GM18508 (cell line): ENCODE results near the gene TRMT10B.

ENCODE experiments used
- ATAC-seq: cut with Tn5 transposase; IDR thresholded peaks from one replicate; pipeline ENCODE4 v1.9.1; 2021; ENCODE audit warnings: moderate number of reproducible peaks; ENCODE audit not compliant: insufficient read depth, unreplicated experiment

Gene TRMT10B, protein sequence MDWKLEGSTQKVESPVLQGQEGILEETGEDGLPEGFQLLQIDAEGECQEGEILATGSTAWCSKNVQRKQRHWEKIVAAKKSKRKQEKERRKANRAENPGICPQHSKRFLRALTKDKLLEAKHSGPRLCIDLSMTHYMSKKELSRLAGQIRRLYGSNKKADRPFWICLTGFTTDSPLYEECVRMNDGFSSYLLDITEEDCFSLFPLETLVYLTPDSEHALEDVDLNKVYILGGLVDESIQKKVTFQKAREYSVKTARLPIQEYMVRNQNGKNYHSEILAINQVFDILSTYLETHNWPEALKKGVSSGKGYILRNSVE

DNA sequence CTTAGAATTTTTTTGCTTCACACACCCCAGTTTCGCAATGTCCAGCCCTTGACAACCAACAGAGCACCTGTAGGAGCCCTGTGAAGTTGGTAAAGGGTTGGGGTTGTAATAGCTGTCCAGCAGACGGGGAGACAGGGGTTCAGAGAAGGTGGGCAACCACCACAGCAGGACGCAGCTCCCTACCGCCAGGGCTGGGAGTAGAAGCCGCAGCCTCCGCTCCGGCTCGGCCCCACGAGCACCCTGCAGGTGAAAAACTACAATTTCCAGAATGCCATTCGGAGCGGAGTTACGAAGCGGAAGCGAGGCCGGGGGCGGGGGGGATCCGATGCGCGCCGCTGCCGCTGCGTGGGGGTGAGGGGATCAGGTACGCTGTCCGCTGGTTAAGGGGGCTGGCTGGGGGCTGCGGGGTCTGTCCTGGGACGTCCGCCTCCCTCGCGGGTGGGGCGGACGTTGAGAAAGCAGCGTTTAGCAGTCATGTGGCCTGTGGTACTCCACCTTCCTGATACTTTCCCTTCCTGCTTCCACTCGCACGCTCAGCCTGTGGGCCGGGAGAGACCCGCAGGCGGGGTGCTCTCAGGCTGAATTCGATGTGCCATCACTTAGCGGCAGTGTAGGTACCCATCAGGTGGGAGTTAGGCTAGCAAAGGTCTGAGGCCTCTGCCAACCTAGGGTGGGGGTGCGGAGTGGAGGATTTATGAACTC lies at the start of gene TRMT10B:
TSS of gene TRMT10B (plus strand) at position 317 of the 702 bp plus-strand sequence. CDS start 8,127 bp downstream, outside the sequence.
- ATAC-seq, result no peak

- no peak for ATAC-seq
These were observed 47.8 kb upstream of the TRMT10B start for GRCh38 chr9:37705787-37706186.

- no peak for ATAC-seq
These were observed 47.3 kb upstream of the TRMT10B start for GRCh38 chr9:37706290-37706689.

DNA sequence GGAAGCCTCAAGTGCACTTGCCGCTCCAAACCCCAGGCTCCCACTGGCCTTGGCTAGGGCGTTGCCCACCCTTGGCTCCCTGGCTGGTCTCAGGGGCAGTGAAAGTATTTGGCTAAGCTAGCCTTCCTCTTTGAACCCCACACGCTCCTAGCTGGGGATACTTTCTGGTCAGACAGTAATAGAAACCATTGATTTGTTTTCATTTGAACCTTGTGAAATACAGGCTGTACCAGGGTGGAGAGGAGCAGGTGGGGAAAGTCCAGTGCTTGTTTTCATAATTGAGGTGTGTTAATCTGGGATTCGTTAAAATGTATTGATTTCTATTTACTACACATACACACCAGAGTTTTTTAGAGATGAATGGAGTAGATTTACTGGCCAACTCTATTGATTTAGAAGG lies 45.9 kb upstream of the TRMT10B start:
- no peak for ATAC-seq

- no peak for ATAC-seq
These were observed 43.6 kb upstream of the TRMT10B start for GRCh38 chr9:37710046-37710445.

DNA sequence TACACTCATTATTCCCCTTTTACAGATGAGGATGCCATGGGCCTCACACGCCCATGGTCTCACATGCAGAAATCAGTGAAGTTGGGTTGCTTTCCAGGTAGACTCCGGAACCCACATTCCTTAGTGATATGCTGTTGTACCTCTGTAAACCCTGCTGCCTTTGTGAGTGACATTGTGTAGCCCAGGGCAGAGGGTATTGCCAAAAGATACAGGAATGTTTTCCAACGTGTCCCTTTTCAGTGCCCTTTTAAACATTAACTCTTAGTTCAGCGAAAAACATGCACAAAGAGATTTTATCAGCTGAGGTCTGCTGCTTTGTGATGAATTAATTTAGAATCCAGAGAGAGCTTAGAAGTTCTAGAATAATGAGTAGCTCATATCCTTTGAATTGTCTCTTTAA lies 38.3 kb upstream of the TRMT10B start:
- ATAC-seq, result no peak

DNA sequence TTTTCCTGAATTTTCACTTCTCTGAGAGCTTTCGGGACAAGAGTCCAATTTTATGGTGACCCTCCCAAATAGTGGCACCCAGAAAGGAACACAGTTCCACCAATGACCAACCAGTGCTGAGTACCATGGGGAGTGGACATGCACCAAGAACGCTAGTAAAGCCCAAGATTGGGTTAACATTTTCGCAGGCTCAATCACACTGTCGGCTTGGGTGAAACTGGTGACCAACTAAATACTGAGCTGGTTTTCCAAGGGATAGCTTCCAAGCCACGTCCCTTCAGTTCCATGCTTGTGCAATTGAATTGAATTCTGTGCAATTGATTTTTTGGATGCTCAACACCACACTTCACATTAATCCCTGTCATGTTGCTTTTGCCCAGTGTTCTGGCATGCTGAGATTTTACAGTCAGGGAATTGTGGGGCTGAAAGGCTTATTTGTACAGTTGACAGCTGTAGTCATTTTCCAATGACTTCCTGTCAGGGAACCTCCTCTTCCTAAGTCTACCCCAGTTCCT lies 37.6 kb upstream of the TRMT10B start:
- ATAC-seq, result no peak

DNA sequence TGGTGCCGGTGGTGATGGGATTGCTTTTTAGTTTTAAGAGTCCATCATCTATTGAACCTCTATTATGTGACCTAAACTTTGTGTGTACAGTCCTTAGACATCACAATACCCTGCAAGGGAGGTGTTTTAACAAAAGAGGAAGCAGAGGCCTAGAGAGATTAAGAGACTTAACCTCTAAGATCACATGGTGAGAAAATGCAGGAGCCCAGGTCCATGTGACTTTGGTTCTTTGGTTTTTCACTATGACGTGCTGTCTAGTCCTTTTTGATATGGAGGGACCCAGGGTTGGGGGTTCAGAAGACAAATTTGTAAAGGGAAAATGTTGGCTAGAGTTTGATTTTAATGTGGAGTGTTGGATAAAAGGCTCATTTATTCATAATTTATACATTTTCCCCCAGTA lies 34.1 kb upstream of the TRMT10B start:
- ATAC-seq, result no peak

GRCh38 chr9:37727013-37727412 lies 26.6 kb upstream of the TRMT10B start:
- ATAC-seq, result no peak

- no peak for ATAC-seq
These were observed 24.1 kb upstream of the TRMT10B start for GRCh38 chr9:37729499-37729898.

- no peak for ATAC-seq
These were observed 23.3 kb upstream of the TRMT10B start for GRCh38 chr9:37730256-37730655.

DNA sequence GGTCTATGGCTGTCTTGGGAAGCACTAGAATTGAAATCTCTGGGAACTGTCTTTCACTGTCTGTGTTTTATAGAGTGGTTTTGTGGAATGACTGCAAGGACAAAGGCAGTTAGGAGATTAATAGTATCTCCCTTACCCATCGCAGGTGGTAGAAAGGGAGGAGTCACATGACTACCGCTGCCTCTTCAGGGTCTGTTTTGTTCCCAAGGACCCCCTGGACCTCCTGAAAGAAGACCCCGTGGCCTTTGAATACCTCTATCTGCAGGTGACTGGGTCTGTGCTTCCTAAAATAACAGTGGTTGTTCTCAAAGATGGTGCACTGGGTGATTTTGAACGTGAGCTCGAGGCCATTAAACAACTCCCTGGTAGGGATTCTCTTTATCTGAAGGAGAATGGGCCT lies 22.8 kb upstream of the TRMT10B start:
- no peak for ATAC-seq

GRCh38 chr9:37732086-37732741 lies 21.4 kb upstream of the TRMT10B start:
- ATAC-seq, result no peak

DNA sequence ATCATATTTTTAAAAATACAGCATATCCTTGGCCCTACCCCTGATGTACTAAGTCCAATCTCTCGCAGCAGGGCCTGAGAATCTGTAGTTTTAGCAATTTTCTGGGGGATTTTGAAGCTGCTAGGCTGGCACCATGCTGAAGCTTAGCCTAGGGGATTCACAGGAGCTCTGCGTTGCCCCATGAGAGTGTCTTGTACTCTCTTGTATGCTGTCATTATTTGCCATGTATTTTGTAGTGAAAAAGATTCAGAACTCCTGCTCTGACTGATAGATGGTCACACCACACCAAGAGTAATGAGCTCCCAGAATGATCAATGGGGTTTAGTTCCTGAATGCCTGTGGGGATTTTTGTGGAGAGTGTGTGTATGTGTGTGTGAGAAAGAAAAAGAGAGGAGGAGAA lies 20.7 kb upstream of the TRMT10B start:
- ATAC-seq, result no peak

GRCh38 chr9:37739222-37739621 lies 14.4 kb upstream of the TRMT10B start:
- ATAC-seq, result no peak

- ATAC-seq, result no peak
These were observed 13.5 kb upstream of the TRMT10B start for GRCh38 chr9:37740128-37740527.

DNA sequence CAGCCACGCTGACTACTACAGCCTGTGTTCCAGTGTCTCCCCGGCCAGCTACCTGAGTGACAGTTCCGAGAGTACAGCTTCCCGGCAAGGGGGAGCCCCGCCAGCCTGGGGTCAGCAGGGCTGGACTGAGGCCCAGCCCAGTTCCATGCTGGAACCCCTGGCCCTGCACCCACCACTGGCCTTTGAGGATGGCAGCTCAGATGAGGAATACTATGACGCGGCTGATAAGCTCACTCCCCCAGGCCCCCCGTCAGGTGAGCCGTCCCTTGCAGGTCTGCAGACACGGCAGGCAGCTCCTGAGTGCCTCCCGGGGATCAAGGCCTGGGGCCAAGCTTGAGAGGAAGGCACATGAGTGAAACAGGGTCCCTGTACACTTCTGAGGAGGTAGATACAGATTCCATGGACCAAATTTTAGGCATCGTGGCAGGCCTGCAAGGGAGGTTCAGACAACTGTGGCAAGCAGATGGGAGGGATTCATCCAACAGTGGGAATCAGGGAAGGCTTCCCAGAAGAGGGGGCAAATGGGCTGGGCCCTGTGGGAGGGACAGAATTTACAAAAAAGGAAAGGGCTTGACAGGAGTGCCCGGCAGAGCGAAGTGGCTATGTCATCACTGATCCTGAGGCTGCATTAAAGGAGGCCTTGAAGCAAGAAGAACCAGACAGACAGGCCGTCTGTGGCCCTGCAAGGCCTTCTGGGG lies 12.8 kb upstream of the TRMT10B start:
- no peak for ATAC-seq

DNA sequence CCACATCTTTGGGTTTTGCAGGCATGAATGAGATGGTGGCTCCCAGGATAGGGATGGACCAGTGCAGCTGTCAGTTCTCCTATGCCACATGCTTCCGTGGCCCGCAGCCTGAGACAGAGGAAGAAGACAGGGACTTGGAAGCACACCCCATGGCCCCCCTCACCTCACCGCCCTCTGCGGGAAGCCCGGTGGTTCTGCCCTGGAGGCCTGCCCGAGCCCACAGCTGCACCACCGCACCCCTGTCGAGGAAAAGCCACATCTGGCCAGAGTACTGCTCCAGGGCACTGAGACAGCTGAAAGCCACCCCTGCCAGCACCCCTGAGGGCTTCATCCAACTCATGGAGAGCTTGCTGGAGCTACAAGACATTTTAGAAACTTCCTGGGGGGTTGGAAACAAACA lies 7.6 kb upstream of the TRMT10B start:
- ATAC-seq, result no peak

DNA sequence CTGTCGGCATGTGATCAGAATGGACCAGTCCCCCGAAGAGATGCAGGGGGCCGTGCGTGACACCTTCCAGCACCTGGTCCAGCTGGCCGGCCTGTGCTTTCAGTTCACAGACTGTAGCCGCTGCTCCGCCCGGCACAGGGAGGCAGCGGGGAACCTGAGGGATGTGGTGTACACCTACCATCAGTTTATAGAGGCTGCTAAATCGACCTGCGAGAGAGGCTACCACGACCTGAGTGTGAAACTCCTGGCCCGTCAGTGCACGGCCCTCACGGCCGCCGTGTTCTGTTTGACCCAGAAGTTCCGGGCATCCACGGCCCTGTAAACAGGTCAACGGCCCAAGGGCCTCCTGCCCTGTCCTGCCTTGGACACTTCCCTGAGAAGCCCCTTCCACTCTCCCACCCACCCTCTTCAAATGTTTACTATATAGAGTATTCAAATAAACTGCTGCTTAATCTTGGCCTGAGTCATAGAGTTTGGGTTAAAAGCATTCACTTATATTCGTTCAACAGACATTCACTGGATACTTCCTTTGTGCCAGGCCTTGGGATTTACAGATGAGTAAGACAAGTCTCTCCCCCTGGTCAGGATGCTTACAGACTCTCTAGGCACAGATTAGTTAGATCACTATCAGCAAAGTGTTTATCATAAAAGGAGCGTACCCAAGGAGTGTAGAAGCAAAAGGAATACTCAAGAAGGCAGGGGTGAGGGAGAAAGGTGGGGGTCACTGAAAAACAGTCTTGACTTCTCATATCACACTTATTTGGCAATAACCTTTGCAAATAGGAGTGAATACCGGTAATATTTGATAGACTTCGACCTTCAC lies 6.9 kb upstream of the TRMT10B start:
- ATAC-seq, result no peak

GRCh38 chr9:37747271-37747753 lies 6.3 kb upstream of the TRMT10B start:
- no peak for ATAC-seq
